GM23338 (cell line): Measurements from ENCODE around the gene INHBB. TPM values are rescaled to one million over a fixed set of nuclear protein-coding genes. Genes with fewer than 3 reads are reported as not detected.

Experiments
- ATAC-seq: fragments of 200-7000 bp; cut with Tn5 transposase; 3 replicates; pipeline ENCODE4 v1.9.1; 2020
- DNase-seq: peaks from one replicate; pipeline ENCODE4 v3.0.0-alpha.2; 2015; ENCODE audit warnings: low spot score
- H2AFZ ChIP-seq: fragments of 200-600 bp; sonication (generic); 2 replicates; pipeline ENCODE4 v1.8.0; 2016; ENCODE audit warnings: antibody characterized with exemption, mild to moderate bottlenecking, moderate library complexity
- H3F3A ChIP-seq: fragments of 200-600 bp; sonication (generic); replicated peaks from 2 replicates; pipeline ENCODE4 v1.8.0; 2017; ENCODE audit warnings: antibody characterized with exemption, mixed run types, low read depth
- H3K27ac ChIP-seq: fragments of 200-600 bp; sonication (generic); 2 replicates; pipeline ENCODE4 v1.6.1; 2016; ENCODE audit warnings: low read depth
- H3K27me3 ChIP-seq: fragments of 200-600 bp; sonication (generic); 2 replicates; pipeline ENCODE4 v1.8.0; 2016; ENCODE audit warnings: mild to moderate bottlenecking, mixed run types, moderate library complexity; ENCODE audit not compliant: insufficient read depth
- H3K36me3 ChIP-seq: fragments of 200-600 bp; sonication (generic); 2 replicates; pipeline ENCODE4 v1.8.0; 2016; ENCODE audit warnings: mild to moderate bottlenecking; ENCODE audit not compliant: insufficient read depth
- H3K4me1 ChIP-seq: fragments of 200-600 bp; sonication (generic); 2 replicates; pipeline ENCODE4 v1.8.0; 2016; ENCODE audit warnings: mild to moderate bottlenecking, moderate library complexity; ENCODE audit not compliant: insufficient read depth
- H3K4me2 ChIP-seq: fragments of 200-600 bp; sonication (generic); 2 replicates; pipeline ENCODE4 v1.7.1; 2017; ENCODE audit warnings: mixed run types
- H3K4me3 ChIP-seq: fragments of 200-600 bp; sonication (generic); 2 replicates; pipeline ENCODE4 v1.6.1; 2016; ENCODE audit warnings: mixed run types
- H3K79me2 ChIP-seq: fragments of 200-600 bp; sonication (generic); replicated peaks from 2 replicates; pipeline ENCODE4 v1.8.0; 2017; ENCODE audit warnings: mild to moderate bottlenecking; ENCODE audit not compliant: insufficient read depth
- H3K9me2 ChIP-seq: fragments of 200-600 bp; sonication (generic); 2 replicates; pipeline ENCODE4 v1.8.0; 2017; ENCODE audit not compliant: insufficient read depth
- H4K20me1 ChIP-seq: fragments of 200-600 bp; sonication (generic); replicated peaks from 2 replicates; pipeline ENCODE4 v1.8.0; 2017; ENCODE audit warnings: mild to moderate bottlenecking; ENCODE audit not compliant: insufficient read depth
- H3K27ac Mint-ChIP-seq: 2 replicates; pipeline ENCODE4 v1.8.0; 2020; ENCODE audit warnings: inconsistent platforms, mild to moderate bottlenecking, moderate library complexity, mixed read lengths
- H3K27me3 Mint-ChIP-seq: 3 replicates; pipeline ENCODE4 v1.8.0; 2022; ENCODE audit warnings: low read depth, mild to moderate bottlenecking, moderate library complexity, mixed read lengths, inconsistent platforms; ENCODE audit not compliant: insufficient read depth, poor library complexity
- H3K36me3 Mint-ChIP-seq: 3 replicates; pipeline ENCODE4 v1.8.0; 2021; ENCODE audit warnings: low read depth, mild to moderate bottlenecking, inconsistent platforms, moderate library complexity, mixed read lengths
- H3K4me1 Mint-ChIP-seq: 3 replicates; pipeline ENCODE4 v1.8.0; 2020; ENCODE audit warnings: mild to moderate bottlenecking, inconsistent platforms, mixed read lengths
- H3K4me3 Mint-ChIP-seq: 3 replicates; pipeline ENCODE4 v1.8.0; 2021; ENCODE audit warnings: moderate library complexity, mild to moderate bottlenecking, inconsistent platforms, mixed read lengths
- H3K9me3 Mint-ChIP-seq: 3 replicates; pipeline ENCODE4 v1.8.0; 2020; ENCODE audit warnings: moderate library complexity, mild to moderate bottlenecking, inconsistent platforms, mixed read lengths
- CTCF ChIP-seq, 2 experiments: fragments of 200-600 bp in 1 of 2; sonication (generic) in 1 of 2; conservative IDR thresholded peaks; 2 replicates each; pipeline versions ENCODE4 v1.5.1 to v1.6.1; 2016 to 2017; ENCODE audit warnings: antibody characterized with exemption in 2 of 2, low read depth in 2 of 2, mild to moderate bottlenecking in 2 of 2, moderate library complexity in 1 of 2
- ETS1 ChIP-seq: IDR thresholded peaks from 2 replicates; pipeline ENCODE4 v1.6.1; 2016; ENCODE audit warnings: antibody characterized with exemption
- EZH2 ChIP-seq: fragments of 200-600 bp; sonication (generic); IDR thresholded peaks from one replicate; pipeline ENCODE4 v1.8.0; 2017; ENCODE audit warnings: antibody characterized with exemption, mild to moderate bottlenecking, low read depth; ENCODE audit not compliant: unreplicated experiment
- JUNB ChIP-seq: IDR thresholded peaks from one replicate; pipeline ENCODE4 v1.6.1; 2016; ENCODE audit warnings: antibody characterized with exemption; ENCODE audit not compliant: unreplicated experiment
- NANOG ChIP-seq: IDR thresholded peaks from 2 replicates; pipeline ENCODE4 v1.6.1; 2016; ENCODE audit warnings: antibody characterized with exemption, borderline replicate concordance
- POLR2AphosphoS5 ChIP-seq: IDR thresholded peaks from 2 replicates; pipeline ENCODE4 v1.6.1; 2016; ENCODE audit warnings: antibody characterized with exemption, low read depth
- STAT1 ChIP-seq: IDR thresholded peaks from one replicate; pipeline ENCODE4 v1.6.1; 2016; ENCODE audit warnings: antibody characterized with exemption; ENCODE audit not compliant: unreplicated experiment
- polyA plus RNA-seq: library from polyadenylated mRNA; unstranded; fragments of >200 nt; fragmentation: Nextera tagmentation; extraction: Ambion mirVana; gene quantifications from 2 replicates; pipeline ENCODE4 v1.2.1, GENCODE V29; 2016
- total RNA-seq: library from RNA; depleted of rRNA; stranded (reverse); fragments of >200 nt; shearing (Covaris generic); gene quantifications from 2 replicates; pipeline ENCODE4 v1.2.3, GENCODE V29; 2014
- TF ChIP-seq, protein P1 (sequence below): fragments of 250-450 bp; sonication (Bioruptor Pico); IDR thresholded peaks from 2 replicates; pipeline ENCODE4 v1.5.0; 2020; ENCODE audit warnings: mild to moderate bottlenecking, moderate library complexity

INHBB gene
- total and polyA plus RNA-seq, 2 experiments from 2014 or later, result 0.21 TPM; not detected in 1

- Histone ChIP-seq H4K20me1 (no peaks in the 10 kb centered on the region), H3K9me2 (no peaks in the 10 kb centered on the region), H2AFZ (no peak overlapping the region), H3K4me1 (no peaks in the 10 kb centered on the region), H3F3A (no peaks in the 10 kb centered on the region), H3K4me2 (no peak overlapping the region), H3K27me3 (peaks cover 8% of the 10 kb centered on the region; the same call in 1 of the 2 replicates), H3K27ac (no peak overlapping the region), H3K4me3 (no peak overlapping the region), H3K79me2 (no peaks in the 10 kb centered on the region), H3K36me3 (no peaks in the 10 kb centered on the region)
- Mint-ChIP-seq H3K27me3 (peaks cover 17% of the 10 kb centered on the region), H3K27ac (no peak overlapping the region), H3K36me3 (no peaks in the 10 kb centered on the region), H3K4me3 (no peak overlapping the region; the same call in 2 of the 3 replicates), H3K9me3 (peaks cover 3% of the 10 kb centered on the region; the same call in 2 of the 3 replicates), H3K4me1 (peaks cover 13% of the 10 kb centered on the region)
- TF ChIP-seq EZH2 (no peak), POLR2AphosphoS5 (no peak), ETS1 (no peak), CTCF (conservative IDR thresholded peaks at IDR 0.05; ENCODE audit: low read depth in 2 of 2) (peak in 1 of 2 experiments; percentile 50; a peak in 3 of 4 replicates), STAT1 (no peak), JUNB (no peak), NANOG (no peak)
- TF ChIP-seq, protein P1, sequence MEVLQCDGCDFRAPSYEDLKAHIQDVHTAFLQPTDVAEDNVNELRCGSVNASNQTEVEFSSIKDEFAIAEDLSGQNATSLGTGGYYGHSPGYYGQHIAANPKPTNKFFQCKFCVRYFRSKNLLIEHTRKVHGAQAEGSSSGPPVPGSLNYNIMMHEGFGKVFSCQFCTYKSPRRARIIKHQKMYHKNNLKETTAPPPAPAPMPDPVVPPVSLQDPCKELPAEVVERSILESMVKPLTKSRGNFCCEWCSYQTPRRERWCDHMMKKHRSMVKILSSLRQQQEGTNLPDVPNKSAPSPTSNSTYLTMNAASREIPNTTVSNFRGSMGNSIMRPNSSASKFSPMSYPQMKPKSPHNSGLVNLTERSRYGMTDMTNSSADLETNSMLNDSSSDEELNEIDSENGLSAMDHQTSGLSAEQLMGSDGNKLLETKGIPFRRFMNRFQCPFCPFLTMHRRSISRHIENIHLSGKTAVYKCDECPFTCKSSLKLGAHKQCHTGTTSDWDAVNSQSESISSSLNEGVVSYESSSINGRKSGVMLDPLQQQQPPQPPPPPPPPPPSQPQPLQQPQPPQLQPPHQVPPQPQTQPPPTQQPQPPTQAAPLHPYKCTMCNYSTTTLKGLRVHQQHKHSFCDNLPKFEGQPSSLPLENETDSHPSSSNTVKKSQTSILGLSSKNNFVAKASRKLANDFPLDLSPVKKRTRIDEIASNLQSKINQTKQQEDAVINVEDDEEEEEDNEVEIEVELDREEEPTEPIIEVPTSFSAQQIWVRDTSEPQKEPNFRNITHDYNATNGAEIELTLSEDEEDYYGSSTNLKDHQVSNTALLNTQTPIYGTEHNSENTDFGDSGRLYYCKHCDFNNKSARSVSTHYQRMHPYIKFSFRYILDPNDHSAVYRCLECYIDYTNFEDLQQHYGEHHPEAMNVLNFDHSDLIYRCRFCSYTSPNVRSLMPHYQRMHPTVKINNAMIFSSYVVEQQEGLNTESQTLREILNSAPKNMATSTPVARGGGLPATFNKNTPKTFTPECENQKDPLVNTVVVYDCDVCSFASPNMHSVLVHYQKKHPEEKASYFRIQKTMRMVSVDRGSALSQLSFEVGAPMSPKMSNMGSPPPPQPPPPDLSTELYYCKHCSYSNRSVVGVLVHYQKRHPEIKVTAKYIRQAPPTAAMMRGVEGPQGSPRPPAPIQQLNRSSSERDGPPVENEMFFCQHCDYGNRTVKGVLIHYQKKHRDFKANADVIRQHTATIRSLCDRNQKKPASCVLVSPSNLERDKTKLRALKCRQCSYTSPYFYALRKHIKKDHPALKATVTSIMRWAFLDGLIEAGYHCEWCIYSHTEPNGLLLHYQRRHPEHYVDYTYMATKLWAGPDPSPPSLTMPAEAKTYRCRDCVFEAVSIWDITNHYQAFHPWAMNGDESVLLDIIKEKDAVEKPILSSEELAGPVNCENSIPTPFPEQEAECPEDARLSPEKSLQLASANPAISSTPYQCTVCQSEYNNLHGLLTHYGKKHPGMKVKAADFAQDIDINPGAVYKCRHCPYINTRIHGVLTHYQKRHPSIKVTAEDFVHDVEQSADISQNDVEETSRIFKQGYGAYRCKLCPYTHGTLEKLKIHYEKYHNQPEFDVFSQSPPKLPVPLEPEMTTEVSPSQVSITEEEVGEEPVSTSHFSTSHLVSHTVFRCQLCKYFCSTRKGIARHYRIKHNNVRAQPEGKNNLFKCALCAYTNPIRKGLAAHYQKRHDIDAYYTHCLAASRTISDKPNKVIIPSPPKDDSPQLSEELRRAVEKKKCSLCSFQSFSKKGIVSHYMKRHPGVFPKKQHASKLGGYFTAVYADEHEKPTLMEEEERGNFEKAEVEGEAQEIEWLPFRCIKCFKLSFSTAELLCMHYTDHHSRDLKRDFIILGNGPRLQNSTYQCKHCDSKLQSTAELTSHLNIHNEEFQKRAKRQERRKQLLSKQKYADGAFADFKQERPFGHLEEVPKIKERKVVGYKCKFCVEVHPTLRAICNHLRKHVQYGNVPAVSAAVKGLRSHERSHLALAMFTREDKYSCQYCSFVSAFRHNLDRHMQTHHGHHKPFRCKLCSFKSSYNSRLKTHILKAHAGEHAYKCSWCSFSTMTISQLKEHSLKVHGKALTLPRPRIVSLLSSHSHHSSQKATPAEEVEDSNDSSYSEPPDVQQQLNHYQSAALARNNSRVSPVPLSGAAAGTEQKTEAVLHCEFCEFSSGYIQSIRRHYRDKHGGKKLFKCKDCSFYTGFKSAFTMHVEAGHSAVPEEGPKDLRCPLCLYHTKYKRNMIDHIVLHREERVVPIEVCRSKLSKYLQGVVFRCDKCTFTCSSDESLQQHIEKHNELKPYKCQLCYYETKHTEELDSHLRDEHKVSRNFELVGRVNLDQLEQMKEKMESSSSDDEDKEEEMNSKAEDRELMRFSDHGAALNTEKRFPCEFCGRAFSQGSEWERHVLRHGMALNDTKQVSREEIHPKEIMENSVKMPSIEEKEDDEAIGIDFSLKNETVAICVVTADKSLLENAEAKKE (CRISPR knock-in tag), result no peak
- ATAC-seq (peak; percentile 57), DNase-seq (no peak)
Measured at GRCh38 chr2:120336749-120337148, 9.2 kb upstream of the INHBB start.
